Kidney (tissue), 14 donors: ENCODE data around the gene TANC1. TPM values are rescaled to one million over a fixed set of nuclear protein-coding genes. Genes with fewer than 3 reads are reported as not detected.
A peak's percentile ranks its signal among the peaks of the same experiment; 100 is the strongest.

Experiments
- DNase-seq, 5 donors: peaks; one replicate each; pipeline ENCODE4 v3.0.0-alpha.2; 2013 to 2020
- FAIRE-seq: peaks from 2 replicates; lab custom pipeline; 2012; peaks lifted over from hg19 to GRCh38; lab: Jason Lieb, UNC
- H3K27ac ChIP-seq, 2 donors: one replicate each; pipeline ENCODE4 v1.7.0; 2013; ENCODE audit warnings: low read depth in 2 of 2, low read length in 2 of 2, inconsistent platforms in 1 of 2
- H3K27me3 ChIP-seq: one replicate; pipeline ENCODE4 v1.7.1; 2013; ENCODE audit warnings: low read length, inconsistent platforms; ENCODE audit not compliant: control insufficient read depth, insufficient read depth
- H3K36me3 ChIP-seq, 3 donors: one replicate each; pipeline versions ENCODE4 v1.7.0 to v1.7.1; 2013; ENCODE audit warnings: low read length in 3 of 3, control low read depth in 1 of 3, inconsistent platforms in 1 of 3; ENCODE audit not compliant: insufficient read depth in 3 of 3, control insufficient read depth in 2 of 3
- H3K4me1 ChIP-seq, 3 donors: one replicate each; pipeline versions ENCODE4 v1.7.0 to v1.7.1; 2013; ENCODE audit warnings: low read length in 3 of 3, inconsistent platforms in 1 of 3, low read depth in 1 of 3; ENCODE audit not compliant: control insufficient read depth in 2 of 3, insufficient read depth in 2 of 3
- H3K4me3 ChIP-seq, 3 donors: one replicate each; pipeline versions ENCODE4 v1.7.0 to v1.8.1; 2013; ENCODE audit warnings: low read length in 3 of 3, control low read depth in 1 of 3, inconsistent platforms in 1 of 3
- H3K9ac ChIP-seq, 3 donors: one replicate each; pipeline versions ENCODE4 v1.7.0 to v1.7.1; 2013; ENCODE audit warnings: low read length in 3 of 3, control low read depth in 1 of 3, inconsistent platforms in 1 of 3
- H3K9me3 ChIP-seq, 3 donors: one replicate each; pipeline versions ENCODE4 v1.7.0 to v1.7.1; 2013; ENCODE audit warnings: low read length in 3 of 3, control low read depth in 1 of 3, inconsistent platforms in 1 of 3; ENCODE audit not compliant: control insufficient read depth in 2 of 3, insufficient read depth in 1 of 3
- intact Hi-C: fragments of 100-400 bp; cut with DNase I; formaldehyde crosslinking; loops from one replicate; pipeline ENCODE4 v1.11.1; 2022
- polyA plus RNA-seq: library from polyadenylated mRNA; stranded (reverse); fragments of 350-450 nt; fragmentation: Illumina TruSeq; extraction: RNeasy Lipid Tissue Mini Kit (QIAGEN cat#74804); gene quantifications from one replicate; pipeline ENCODE4 v1.2.3, GENCODE V29; 2014; ENCODE audit warnings: low read depth, low replicate concordance; ENCODE audit not compliant: insufficient read depth
- total RNA-seq: library from RNA; stranded (reverse); fragmentation: NEBNext Ultra II Directional; extraction: Animal tissue kit (Norgen Biotek cat#: 25700); gene quantifications from one replicate; pipeline ENCODE4 v1.2.1, GENCODE V29; 2021
- TF ChIP-seq, protein P1 (sequence below): IDR thresholded peaks from 3 replicates; pipeline ENCODE4 v1.5.1; 2012; ENCODE audit warnings: mild to moderate bottlenecking, moderate library complexity, borderline replicate concordance; ENCODE audit not compliant: insufficient read depth; ENCODE audit errors: extremely low read depth
- donor health status: control.
- donor health status: control.
- donor health status: control.
- donor health status: control.
- donor health status: control.
- donor health status: DM: yes; HTN: yes; CAD: no.
- donor health status: Normal renal cell carcinoma (clear cell type).

TANC1 gene
- total and polyA plus RNA-seq, 2 donors from 2014 or later, result 9.2 to 39.0 TPM

DNA sequence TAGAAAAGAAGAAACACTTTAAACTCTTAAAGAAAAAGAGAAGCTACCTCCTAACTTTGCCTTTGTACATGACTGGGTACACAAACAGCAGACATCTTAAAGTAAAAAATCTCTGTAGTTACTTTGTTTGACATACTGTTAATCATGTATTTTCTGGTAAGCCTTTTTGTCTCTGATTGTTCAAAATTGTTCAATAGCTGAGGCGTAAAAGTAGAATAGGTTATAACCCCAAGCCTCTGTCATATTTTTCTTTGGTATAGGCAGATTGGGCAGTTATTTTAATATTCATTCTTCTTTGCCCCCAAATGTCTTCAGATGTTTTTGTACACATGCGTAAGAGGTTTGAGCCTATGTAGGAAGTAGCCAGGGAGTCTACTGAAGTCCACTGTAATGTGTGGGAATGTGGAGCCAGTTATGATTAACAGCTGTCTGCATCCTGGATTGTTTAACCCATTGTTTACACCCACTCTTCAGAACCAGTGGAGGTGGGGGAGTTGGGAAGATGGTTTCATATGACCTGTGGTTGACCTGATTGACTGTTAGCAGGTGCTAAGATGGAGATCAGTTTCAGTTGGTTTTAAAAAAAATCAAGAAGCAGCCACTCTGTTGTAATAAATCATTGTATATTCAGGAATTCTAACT, 150.5 kb downstream of the TANC1 start:
- intact Hi-C loops, result loop anchor here (10.0 kb wide), 1 partner anchor 214 kb away; no protein-coding TSS in a partner anchor
- FAIRE-seq, result no peak
- H3K36me3 ChIP-seq, result peaks cover 0 to 3% (median 2%) of the 10 kb centered on the region in 3 donors
- TF ChIP-seq, protein P1, sequence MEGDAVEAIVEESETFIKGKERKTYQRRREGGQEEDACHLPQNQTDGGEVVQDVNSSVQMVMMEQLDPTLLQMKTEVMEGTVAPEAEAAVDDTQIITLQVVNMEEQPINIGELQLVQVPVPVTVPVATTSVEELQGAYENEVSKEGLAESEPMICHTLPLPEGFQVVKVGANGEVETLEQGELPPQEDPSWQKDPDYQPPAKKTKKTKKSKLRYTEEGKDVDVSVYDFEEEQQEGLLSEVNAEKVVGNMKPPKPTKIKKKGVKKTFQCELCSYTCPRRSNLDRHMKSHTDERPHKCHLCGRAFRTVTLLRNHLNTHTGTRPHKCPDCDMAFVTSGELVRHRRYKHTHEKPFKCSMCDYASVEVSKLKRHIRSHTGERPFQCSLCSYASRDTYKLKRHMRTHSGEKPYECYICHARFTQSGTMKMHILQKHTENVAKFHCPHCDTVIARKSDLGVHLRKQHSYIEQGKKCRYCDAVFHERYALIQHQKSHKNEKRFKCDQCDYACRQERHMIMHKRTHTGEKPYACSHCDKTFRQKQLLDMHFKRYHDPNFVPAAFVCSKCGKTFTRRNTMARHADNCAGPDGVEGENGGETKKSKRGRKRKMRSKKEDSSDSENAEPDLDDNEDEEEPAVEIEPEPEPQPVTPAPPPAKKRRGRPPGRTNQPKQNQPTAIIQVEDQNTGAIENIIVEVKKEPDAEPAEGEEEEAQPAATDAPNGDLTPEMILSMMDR, result no peak
- H3K27ac ChIP-seq, result no peak overlapping the region
- DNase-seq, result peak in 1 of 5 donors; percentile 63
- H3K9ac ChIP-seq, result peak overlapping the region in 2 of 3 donors; percentile 17 to 30
- H3K27me3 ChIP-seq, result no peaks in the 10 kb centered on the region
- no peaks in the 10 kb centered on the region for H3K9me3 ChIP-seq
- H3K4me3 ChIP-seq, result no peak overlapping the region
- H3K4me1 ChIP-seq, result peaks cover 2 to 16% (median 6%) of the 10 kb centered on the region in 3 donors

DNA sequence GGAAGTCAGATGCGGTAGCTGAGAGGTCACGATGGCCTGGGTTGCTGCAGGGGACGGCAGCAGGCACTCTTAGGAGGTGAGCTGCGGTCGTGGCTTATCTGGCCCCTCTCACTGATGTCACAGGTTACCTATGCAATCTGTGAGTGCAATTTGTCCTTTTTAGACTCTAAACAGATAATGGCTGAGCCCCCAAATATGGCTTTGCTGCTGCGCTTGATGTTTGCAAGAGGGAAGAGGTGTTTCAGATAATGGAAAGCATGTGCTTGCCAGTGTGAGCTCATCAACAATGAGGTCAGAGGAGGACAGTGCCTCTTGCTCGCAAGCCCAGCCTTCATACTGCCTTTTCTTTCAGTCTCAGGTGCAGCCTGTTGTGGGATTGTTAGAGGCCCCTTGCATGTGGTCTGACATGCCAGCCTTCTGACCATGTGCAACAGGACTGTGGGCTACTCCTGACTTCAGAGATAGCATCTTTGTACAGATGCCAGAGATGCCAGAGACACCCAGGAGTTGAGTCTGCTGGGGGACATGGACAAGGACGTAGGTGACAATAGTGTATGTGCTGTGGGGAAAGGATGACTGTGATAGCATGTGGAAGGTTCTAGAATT, 151.3 kb downstream of the TANC1 start:
- TF ChIP-seq, protein P1, result no peak
- FAIRE-seq (no peak), DNase-seq (no peak)
- Histone ChIP-seq H3K27me3 (no peaks in the 10 kb centered on the region), H3K9ac (no peak overlapping the region), H3K27ac (no peak overlapping the region), H3K36me3 (peaks cover 0 to 3% (median 2%) of the 10 kb centered on the region in 3 donors), H3K4me1 (peaks cover 4 to 20% (median 6%) of the 10 kb centered on the region in 3 donors), H3K4me3 (no peak overlapping the region), H3K9me3 (no peaks in the 10 kb centered on the region)
- intact Hi-C loops, result loop anchor here (10.0 kb wide), 1 partner anchor 215 kb away; no protein-coding TSS in a partner anchor

DNA sequence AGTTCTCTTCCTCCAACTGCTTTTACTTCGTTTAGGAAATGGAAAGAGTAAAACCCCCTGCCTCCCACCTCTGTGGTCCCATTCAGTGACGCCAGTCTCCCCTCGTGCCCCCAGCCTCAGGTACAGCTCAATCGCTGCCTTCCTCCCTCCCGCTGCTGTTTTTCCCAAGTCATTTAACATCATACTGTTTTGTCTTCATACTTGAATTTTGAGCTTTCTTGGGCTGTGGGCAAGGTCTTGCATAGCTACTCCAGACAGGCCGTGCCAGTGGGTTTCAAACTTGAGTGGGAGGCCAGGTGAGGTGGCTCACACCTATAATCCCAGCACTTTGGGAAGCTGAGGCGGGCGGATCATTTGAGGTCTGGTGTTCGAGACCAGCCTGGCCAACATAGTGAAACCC, 155.3 kb downstream of the TANC1 start:
- peaks cover 0 to 3% (median 2%) of the 10 kb centered on the region in 3 donors for H3K36me3 ChIP-seq
- intact Hi-C loops, result no loop called here
- no peak overlapping the region for H3K27ac ChIP-seq
- H3K27me3 ChIP-seq, result no peaks in the 10 kb centered on the region
- no peaks in the 10 kb centered on the region for H3K9me3 ChIP-seq
- no peak for DNase-seq
- FAIRE-seq, result no peak
- no peak overlapping the region for H3K9ac ChIP-seq
- peaks cover 0 to 15% (median 5%) of the 10 kb centered on the region in 3 donors for H3K4me1 ChIP-seq
- TF ChIP-seq, protein P1, result no peak
- H3K4me3 ChIP-seq, result no peak overlapping the region
